Measurements from ENCODE around the gene LRMDA. TPM values are rescaled to one million over a fixed set of nuclear protein-coding genes. Genes with fewer than 3 reads are reported as not detected.

Gene LRMDA
- total RNA-seq, 1 donor from 2014 or later: 5.2 TPM

GRCh38 chr10:76119515-76119914 lies 688.1 kb downstream of the LRMDA start:
- TF ChIP-seq CTCF (IDR thresholded peaks at IDR 0.05) (no peak), EZH2 (IDR thresholded peaks at IDR 0.05) (no peak), EZH2phosphoT487 (IDR thresholded peaks at IDR 0.05) (no peak)
- no peaks in the 10 kb centered on the region for H4K20me1 ChIP-seq (ENCODE audit: low read depth)

DNA sequence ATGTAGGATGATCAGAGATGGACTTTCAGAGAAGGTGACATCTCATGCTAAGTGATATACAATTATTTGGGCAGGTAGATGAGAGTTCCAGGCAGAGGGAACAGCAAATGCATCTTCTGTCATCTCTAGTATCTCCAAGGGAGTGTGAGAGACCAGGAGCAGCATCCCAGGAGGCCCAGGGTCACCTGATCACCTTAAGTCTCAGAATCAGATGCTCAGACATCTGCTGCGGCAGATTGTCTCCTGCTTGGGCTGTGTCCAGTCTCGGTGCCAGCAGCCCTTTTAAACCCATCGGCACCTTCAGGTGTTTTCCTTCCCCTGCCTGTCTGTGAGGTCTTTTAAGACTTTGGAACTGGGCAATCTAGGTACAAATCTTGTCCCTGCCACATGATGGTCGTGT lies 690.6 kb downstream of the LRMDA start:
- no peak overlapping the region for H2AFZ ChIP-seq (replicated peaks)
- peaks cover 7% of the 10 kb centered on the region for H3K4me1 ChIP-seq
- H3K27me3 ChIP-seq: no peaks in the 10 kb centered on the region
- no peak overlapping the region for H3K4me2 ChIP-seq
- Mint-ChIP-seq H3K36me3 (no peaks in the 10 kb centered on the region), H3K9me3 (no peaks in the 10 kb centered on the region), H3K4me1 (peaks cover 20% of the 10 kb centered on the region), H3K4me3 (no peak overlapping the region), H3K27ac (no peak overlapping the region), H3K27me3 (ENCODE audit: insufficient read depth, low read depth) (peaks cover 6% of the 10 kb centered on the region)
- no peaks in the 10 kb centered on the region for H4K20me1 ChIP-seq (ENCODE audit: low read depth)
- no peak for DNase-seq (ENCODE audit: low spot score)
- no peaks in the 10 kb centered on the region for H3K36me3 ChIP-seq
- TF ChIP-seq EZH2 (IDR thresholded peaks at IDR 0.05) (no peak), CTCF (IDR thresholded peaks at IDR 0.05) (no peak), EZH2phosphoT487 (IDR thresholded peaks at IDR 0.05) (no peak)
- H3K9ac ChIP-seq: no peak overlapping the region
- no peaks in the 10 kb centered on the region for H3K79me2 ChIP-seq (ENCODE audit: low read depth)
- no peak overlapping the region for H3K4me3 ChIP-seq
- no peak overlapping the region for H3K27ac ChIP-seq
- no peaks in the 10 kb centered on the region for H3K9me3 ChIP-seq (ENCODE audit: low read depth)
- no peaks in the 10 kb centered on the region for H3F3A ChIP-seq (ENCODE audit: low read depth)

More at GRCh38 chr10:76119515-76119914, 688.1 kb downstream of the LRMDA start:
- no peak for DNase-seq (ENCODE audit: low spot score)
- H3K9ac ChIP-seq: no peak overlapping the region
- no peak overlapping the region for H3K4me2 ChIP-seq
- Mint-ChIP-seq H3K27ac (no peak overlapping the region), H3K9me3 (no peaks in the 10 kb centered on the region), H3K36me3 (no peaks in the 10 kb centered on the region), H3K4me1 (peaks cover 16% of the 10 kb centered on the region), H3K27me3 (ENCODE audit: insufficient read depth, low read depth) (peaks cover 6% of the 10 kb centered on the region), H3K4me3 (no peak overlapping the region)
- H3K4me3 ChIP-seq: no peak overlapping the region
- no peaks in the 10 kb centered on the region for H3K79me2 ChIP-seq (ENCODE audit: low read depth)
- peaks cover 6% of the 10 kb centered on the region for H3K4me1 ChIP-seq
- no peaks in the 10 kb centered on the region for H3F3A ChIP-seq (ENCODE audit: low read depth)
- no peak overlapping the region for H2AFZ ChIP-seq (replicated peaks)
- H3K9me3 ChIP-seq (ENCODE audit: low read depth): no peaks in the 10 kb centered on the region
- no peaks in the 10 kb centered on the region for H3K36me3 ChIP-seq
- H3K27ac ChIP-seq: no peak overlapping the region
- no peaks in the 10 kb centered on the region for H3K27me3 ChIP-seq

- H3K27me3 ChIP-seq: no peaks in the 10 kb centered on the region
- H3K9ac ChIP-seq: no peak overlapping the region
- TF ChIP-seq CTCF (IDR thresholded peaks at IDR 0.05): no peak
- no peak for TF ChIP-seq EZH2phosphoT487 (IDR thresholded peaks at IDR 0.05)
- TF ChIP-seq EZH2 (IDR thresholded peaks at IDR 0.05): no peak
- Mint-ChIP-seq H3K27me3 (ENCODE audit: insufficient read depth, low read depth) (peaks cover 8% of the 10 kb centered on the region), H3K4me3 (no peak overlapping the region), H3K4me1 (peaks cover 19% of the 10 kb centered on the region), H3K27ac (no peak overlapping the region), H3K9me3 (peaks cover 4% of the 10 kb centered on the region), H3K36me3 (peaks cover 2% of the 10 kb centered on the region)
- no peak overlapping the region for H3K4me3 ChIP-seq
- no peaks in the 10 kb centered on the region for H3F3A ChIP-seq (ENCODE audit: low read depth)
- H3K4me2 ChIP-seq: no peak overlapping the region
- H3K9me3 ChIP-seq (ENCODE audit: low read depth): no peaks in the 10 kb centered on the region
- no peak for DNase-seq (ENCODE audit: low spot score)
- H3K36me3 ChIP-seq: no peaks in the 10 kb centered on the region
- H3K79me2 ChIP-seq (ENCODE audit: low read depth): no peaks in the 10 kb centered on the region
- no peaks in the 10 kb centered on the region for H4K20me1 ChIP-seq (ENCODE audit: low read depth)
- H2AFZ ChIP-seq (replicated peaks): peak overlapping the region; percentile 8
- peaks cover 7% of the 10 kb centered on the region for H3K4me1 ChIP-seq
- H3K27ac ChIP-seq: no peak overlapping the region
Observed at GRCh38 chr10:76124280-76124679, 692.9 kb downstream of the LRMDA start.

Data from neural progenitor cell (in vitro differentiated cells).